ENCODE results near the gene MAG. TPM values are rescaled to one million over a fixed set of nuclear protein-coding genes. Genes with fewer than 3 reads are reported as not detected.

The MAG gene
- total RNA-seq, 1 experiment from 2014 or later = 0.41 TPM

DNA sequence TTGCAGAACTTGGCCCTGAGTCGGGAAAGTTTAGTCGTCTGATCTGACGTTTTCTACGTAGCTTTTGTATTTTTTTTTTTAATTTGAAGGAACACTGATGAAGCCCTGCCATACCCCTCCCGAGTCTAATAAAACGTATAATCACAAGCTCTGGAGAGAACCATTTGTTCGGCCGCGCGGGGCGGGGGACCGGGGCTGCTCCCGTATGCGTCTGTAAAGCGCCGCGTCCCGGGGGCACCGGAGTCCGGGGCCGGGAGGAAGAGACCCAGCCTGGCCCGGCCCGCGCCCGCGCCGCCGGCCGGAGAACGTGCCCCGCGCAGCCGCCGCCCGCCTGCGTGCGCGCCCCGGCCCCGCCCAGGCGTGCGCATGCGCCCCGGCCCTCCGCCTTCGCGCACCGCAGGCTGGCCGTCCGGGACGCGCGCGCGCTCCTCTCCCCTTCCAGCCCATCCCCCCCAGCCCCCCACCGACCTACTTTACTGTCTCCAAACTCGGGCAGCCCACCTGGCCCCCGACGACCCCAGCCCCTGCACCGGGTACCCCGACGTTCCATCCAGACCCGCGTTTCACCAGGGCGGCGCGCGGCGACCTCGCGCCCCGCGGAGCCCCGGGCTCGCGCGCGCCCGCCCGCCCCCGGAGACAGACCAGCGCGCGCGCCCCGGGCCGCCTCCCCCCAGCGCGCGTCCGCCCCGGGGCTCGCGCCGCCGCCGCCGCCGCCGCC, 24.0 kb upstream of the MAG start:
- H3K36me3 ChIP-seq (ENCODE audit: control insufficient read depth, insufficient read depth, low read length) = peaks cover 12% of the 10 kb centered on the region
- H3K4me1 ChIP-seq = peaks cover 10% of the 10 kb centered on the region
- TF ChIP-seq, protein P1, sequence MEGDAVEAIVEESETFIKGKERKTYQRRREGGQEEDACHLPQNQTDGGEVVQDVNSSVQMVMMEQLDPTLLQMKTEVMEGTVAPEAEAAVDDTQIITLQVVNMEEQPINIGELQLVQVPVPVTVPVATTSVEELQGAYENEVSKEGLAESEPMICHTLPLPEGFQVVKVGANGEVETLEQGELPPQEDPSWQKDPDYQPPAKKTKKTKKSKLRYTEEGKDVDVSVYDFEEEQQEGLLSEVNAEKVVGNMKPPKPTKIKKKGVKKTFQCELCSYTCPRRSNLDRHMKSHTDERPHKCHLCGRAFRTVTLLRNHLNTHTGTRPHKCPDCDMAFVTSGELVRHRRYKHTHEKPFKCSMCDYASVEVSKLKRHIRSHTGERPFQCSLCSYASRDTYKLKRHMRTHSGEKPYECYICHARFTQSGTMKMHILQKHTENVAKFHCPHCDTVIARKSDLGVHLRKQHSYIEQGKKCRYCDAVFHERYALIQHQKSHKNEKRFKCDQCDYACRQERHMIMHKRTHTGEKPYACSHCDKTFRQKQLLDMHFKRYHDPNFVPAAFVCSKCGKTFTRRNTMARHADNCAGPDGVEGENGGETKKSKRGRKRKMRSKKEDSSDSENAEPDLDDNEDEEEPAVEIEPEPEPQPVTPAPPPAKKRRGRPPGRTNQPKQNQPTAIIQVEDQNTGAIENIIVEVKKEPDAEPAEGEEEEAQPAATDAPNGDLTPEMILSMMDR (IDR thresholded peaks at IDR 0.05; ENCODE audit: insufficient read depth in 1 of 2, low read depth in 1 of 2, low read length in 1 of 2, severe bottlenecking in 1 of 2, unreplicated experiment in 1 of 2) = no peak
- no peaks in the 10 kb centered on the region for H3K9me3 Mint-ChIP-seq (ENCODE audit: unreplicated experiment)
- H3K27me3 Mint-ChIP-seq (ENCODE audit: insufficient read depth, unreplicated experiment) = no peaks in the 10 kb centered on the region
- H3K9me3 ChIP-seq = no peaks in the 10 kb centered on the region
- H3K27me3 ChIP-seq (replicated peaks; ENCODE audit: control insufficient read depth, insufficient read depth, low read length) = no peaks in the 10 kb centered on the region
- H3K36me3 Mint-ChIP-seq (ENCODE audit: insufficient read depth, unreplicated experiment) = peaks cover 89% of the 10 kb centered on the region
- H3K4me3 Mint-ChIP-seq (ENCODE audit: unreplicated experiment) = peak overlapping the region; percentile 79
- intact Hi-C loops (cut with micrococcal nuclease; ENCODE audit: unreplicated experiment) = no loop called here
- CTCF ChIA-PET = interaction anchor here (0.6 kb wide), 3 partner anchors 48 to 114 kb away, joined by 3 read pairs; no protein-coding TSS in a partner anchor
- POLR2A ChIA-PET = interaction anchor here (0.6 kb wide), 6 partner anchors 15 to 434 kb away, joined by 3 to 4 read pairs (median 4); partner anchors contain the start of gene FXYD5
- peak overlapping the region; percentile 61 for H3K4me3 ChIP-seq (ENCODE audit: low read depth, low read length)
- no peaks in the 10 kb centered on the region for H3K4me1 Mint-ChIP-seq (ENCODE audit: low read depth, unreplicated experiment)
- no TSS peak for BruUV-seq (replicated peaks)
- DNase-seq = peak; percentile 62 to 88
- H3K27ac Mint-ChIP-seq (ENCODE audit: unreplicated experiment) = peak overlapping the region; percentile 92

GRCh38 chr19:35268536-35269437, 23.2 kb upstream of the MAG start, which contains the start of gene USF2:
Gene USF2 (plus strand): TSS chr19:35268962. CDS start chr19:35269102, 140 bp downstream.
- H3K9me3 ChIP-seq = no peaks in the 10 kb centered on the region
- H3K36me3 ChIP-seq (ENCODE audit: control insufficient read depth, insufficient read depth, low read length) = peaks cover 12% of the 10 kb centered on the region
- intact Hi-C loops (cut with micrococcal nuclease; ENCODE audit: unreplicated experiment) = loop anchor here (1.0 kb wide), 1 partner anchor 200 kb away; no protein-coding TSS in a partner anchor
- no peaks in the 10 kb centered on the region for H3K27me3 Mint-ChIP-seq (ENCODE audit: insufficient read depth, unreplicated experiment)
- peaks cover 86% of the 10 kb centered on the region for H3K36me3 Mint-ChIP-seq (ENCODE audit: insufficient read depth, unreplicated experiment)
- no peaks in the 10 kb centered on the region for H3K9me3 Mint-ChIP-seq (ENCODE audit: unreplicated experiment)
- no TSS peak for BruUV-seq (replicated peaks)
- CTCF ChIA-PET = interaction anchor here (0.6 kb wide), 4 partner anchors 12 to 115 kb away, joined by 3 read pairs; no protein-coding TSS in a partner anchor
- H3K4me3 Mint-ChIP-seq (ENCODE audit: unreplicated experiment) = peak within 1 kb of the TSS; percentile 79
- peak within 1 kb of the TSS; percentile 61 for H3K4me3 ChIP-seq (ENCODE audit: low read depth, low read length)
- POLR2A ChIA-PET = interaction anchor here (0.6 to 1.0 kb wide), 4 partner anchors 15 to 190 kb away, joined by 3 to 4 read pairs (median 4); no protein-coding TSS in a partner anchor
- H3K4me1 Mint-ChIP-seq (ENCODE audit: low read depth, unreplicated experiment) = no peaks in the 10 kb centered on the region
- TF ChIP-seq, protein P1 (IDR thresholded peaks at IDR 0.05; ENCODE audit: insufficient read depth in 1 of 2, low read depth in 1 of 2, low read length in 1 of 2, severe bottlenecking in 1 of 2, unreplicated experiment in 1 of 2) = no peak
- peaks cover 10% of the 10 kb centered on the region for H3K4me1 ChIP-seq
- no peaks in the 10 kb centered on the region for H3K27me3 ChIP-seq (replicated peaks; ENCODE audit: control insufficient read depth, insufficient read depth, low read length)
- H3K27ac Mint-ChIP-seq (ENCODE audit: unreplicated experiment) = peak within 1 kb of the TSS; percentile 92
- peak; percentile 83 to 87 for DNase-seq
